ENCODE results near the gene ARID1B. TPM values are rescaled to one million over a fixed set of nuclear protein-coding genes. Genes with fewer than 3 reads are reported as not detected.

The ARID1B gene
- total and polyA plus RNA-seq, 2 donors (not counting 1 experiment from before 2014, with no cell fraction given), result 47.2 to 280 TPM

- no peak overlapping the region for H3K4me3 Mint-ChIP-seq
- peaks cover 20% of the 10 kb centered on the region for H3K4me1 Mint-ChIP-seq
- no peak for TF ChIP-seq EZH2 (IDR thresholded peaks at IDR 0.05; ENCODE audit: borderline replicate concordance, insufficient read depth, low read depth, low read length, poor library complexity, severe bottlenecking)
- TF ChIP-seq, protein P1, sequence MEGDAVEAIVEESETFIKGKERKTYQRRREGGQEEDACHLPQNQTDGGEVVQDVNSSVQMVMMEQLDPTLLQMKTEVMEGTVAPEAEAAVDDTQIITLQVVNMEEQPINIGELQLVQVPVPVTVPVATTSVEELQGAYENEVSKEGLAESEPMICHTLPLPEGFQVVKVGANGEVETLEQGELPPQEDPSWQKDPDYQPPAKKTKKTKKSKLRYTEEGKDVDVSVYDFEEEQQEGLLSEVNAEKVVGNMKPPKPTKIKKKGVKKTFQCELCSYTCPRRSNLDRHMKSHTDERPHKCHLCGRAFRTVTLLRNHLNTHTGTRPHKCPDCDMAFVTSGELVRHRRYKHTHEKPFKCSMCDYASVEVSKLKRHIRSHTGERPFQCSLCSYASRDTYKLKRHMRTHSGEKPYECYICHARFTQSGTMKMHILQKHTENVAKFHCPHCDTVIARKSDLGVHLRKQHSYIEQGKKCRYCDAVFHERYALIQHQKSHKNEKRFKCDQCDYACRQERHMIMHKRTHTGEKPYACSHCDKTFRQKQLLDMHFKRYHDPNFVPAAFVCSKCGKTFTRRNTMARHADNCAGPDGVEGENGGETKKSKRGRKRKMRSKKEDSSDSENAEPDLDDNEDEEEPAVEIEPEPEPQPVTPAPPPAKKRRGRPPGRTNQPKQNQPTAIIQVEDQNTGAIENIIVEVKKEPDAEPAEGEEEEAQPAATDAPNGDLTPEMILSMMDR (IDR thresholded peaks at IDR 0.05), result no peak
- no peaks in the 10 kb centered on the region for H3K27me3 ChIP-seq (replicated peaks in 1 of 4; ENCODE audit: control extremely low read depth in 1 of 4, control insufficient read depth in 3 of 4, insufficient read depth in 4 of 4, low read length in 3 of 4)
- no peak overlapping the region for H2AFZ ChIP-seq (ENCODE audit: insufficient read depth, low read depth, low read length, poor library complexity, severe bottlenecking)
- no peak overlapping the region for H3K9ac ChIP-seq (ENCODE audit: low read length)
- H3K27ac ChIP-seq (ENCODE audit: low read length in 2 of 2), result no peak overlapping the region
- H3K79me2 ChIP-seq (ENCODE audit: control insufficient read depth, insufficient read depth, low read length), result peaks cover 77% of the 10 kb centered on the region
- H3K4me3 ChIP-seq (ENCODE audit: control extremely low read depth in 1 of 5, extremely low read depth in 1 of 5, insufficient read depth in 1 of 5, low read depth in 2 of 5, low read length in 4 of 5), result no peak overlapping the region
- CTCF ChIA-PET, result no interaction called here
- H3K27ac Mint-ChIP-seq, result no peak overlapping the region
- H3K27me3 Mint-ChIP-seq, result no peaks in the 10 kb centered on the region
- ATAC-seq (ENCODE audit: low read depth) (no peak), DNase-seq (no peak)
- no peaks in the 10 kb centered on the region for H3K9me3 ChIP-seq (ENCODE audit: control extremely low read depth in 1 of 3, control insufficient read depth in 2 of 3, insufficient read depth in 1 of 3, low read length in 2 of 3)
- no peak overlapping the region for H3K4me2 ChIP-seq (replicated peaks; ENCODE audit: low read depth, low read length, poor library complexity, severe bottlenecking)
- WGBS (ENCODE audit: insufficient coverage), result no CpG with 5 or more reads among the region's 2 CpGs
- H4K20me1 ChIP-seq (ENCODE audit: control insufficient read depth, insufficient read depth, low read length, poor library complexity, severe bottlenecking), result peaks cover 51% of the 10 kb centered on the region
- POLR2A ChIA-PET, result no interaction called here
- H3K4me1 ChIP-seq (ENCODE audit: control insufficient read depth in 2 of 2, insufficient read depth in 2 of 2, low read length in 2 of 2), result peaks cover 4 to 6% of the 10 kb centered on the region in 2 donors
- intact Hi-C loops (cut with micrococcal nuclease), result no loop called here
- H3K9me3 Mint-ChIP-seq (ENCODE audit: insufficient read depth), result no peaks in the 10 kb centered on the region
- H3K36me3 ChIP-seq (replicated peaks in 1 of 2; ENCODE audit: control extremely low read depth in 1 of 2, control insufficient read depth in 1 of 2, extremely low read depth in 1 of 2, insufficient read depth in 2 of 2, low read length in 1 of 2), result peaks cover 14 to 40% of the 10 kb centered on the region in 2 experiments
Observed at GRCh38 chr6:157087974-157088373, 310.8 kb downstream of the ARID1B start.

GRCh38 chr6:157088841-157089240 lies 311.7 kb downstream of the ARID1B start:
- DNase-seq (no peak), ATAC-seq (ENCODE audit: low read depth) (no peak)
- Histone ChIP-seq H2AFZ (ENCODE audit: insufficient read depth, low read depth, low read length, poor library complexity, severe bottlenecking) (no peak overlapping the region), H3K27ac (ENCODE audit: low read length in 2 of 2) (no peak overlapping the region), H3K4me2 (replicated peaks; ENCODE audit: low read depth, low read length, poor library complexity, severe bottlenecking) (no peak overlapping the region), H3K9ac (ENCODE audit: low read length) (no peak overlapping the region), H3K4me1 (ENCODE audit: control insufficient read depth in 2 of 2, insufficient read depth in 2 of 2, low read length in 2 of 2) (peaks cover 7 to 12% of the 10 kb centered on the region in 2 donors), H3K36me3 (replicated peaks in 1 of 2; ENCODE audit: control extremely low read depth in 1 of 2, control insufficient read depth in 1 of 2, extremely low read depth in 1 of 2, insufficient read depth in 2 of 2, low read length in 1 of 2) (peaks cover 14 to 47% of the 10 kb centered on the region in 2 experiments), H3K79me2 (ENCODE audit: control insufficient read depth, insufficient read depth, low read length) (peaks cover 76% of the 10 kb centered on the region), H3K9me3 (ENCODE audit: control extremely low read depth in 1 of 3, control insufficient read depth in 2 of 3, insufficient read depth in 1 of 3, low read length in 2 of 3) (no peaks in the 10 kb centered on the region), H3K27me3 (replicated peaks in 1 of 4; ENCODE audit: control extremely low read depth in 1 of 4, control insufficient read depth in 3 of 4, insufficient read depth in 4 of 4, low read length in 3 of 4) (no peaks in the 10 kb centered on the region), H3K4me3 (ENCODE audit: control extremely low read depth in 1 of 5, extremely low read depth in 1 of 5, insufficient read depth in 1 of 5, low read depth in 2 of 5, low read length in 4 of 5) (no peak overlapping the region), H4K20me1 (ENCODE audit: control insufficient read depth, insufficient read depth, low read length, poor library complexity, severe bottlenecking) (peaks cover 57% of the 10 kb centered on the region)
- peaks cover 22% of the 10 kb centered on the region for H3K4me1 Mint-ChIP-seq
- no peaks in the 10 kb centered on the region for H3K27me3 Mint-ChIP-seq
- peak overlapping the region; percentile 4 for H3K27ac Mint-ChIP-seq
- TF ChIP-seq EZH2 (IDR thresholded peaks at IDR 0.05; ENCODE audit: borderline replicate concordance, insufficient read depth, low read depth, low read length, poor library complexity, severe bottlenecking), result no peak
- TF ChIP-seq, protein P1 (IDR thresholded peaks at IDR 0.05), result no peak
- ChIA-PET POLR2A (no interaction called here), CTCF (interaction anchor here (1.3 kb wide), 1 partner anchor 43 kb away, joined by 4 read pairs; no protein-coding TSS in a partner anchor)
- no peaks in the 10 kb centered on the region for H3K9me3 Mint-ChIP-seq (ENCODE audit: insufficient read depth)
- no peak overlapping the region for H3K4me3 Mint-ChIP-seq
- intact Hi-C loops (cut with micrococcal nuclease), result no loop called here
- WGBS (ENCODE audit: insufficient coverage), result no CpG with 5 or more reads among the region's 3 CpGs
